A673 (cell line): ENCODE results near the gene DNAH10. TPM values are rescaled to one million over a fixed set of nuclear protein-coding genes. Genes with fewer than 3 reads are reported as not detected.

Source experiments
- BruUV-seq: library from RNA; stranded (reverse); fragments of 400-500 nt; replicated peaks from 2 replicates; lab custom pipeline; 2021; lab: Mats Ljungman, UMichigan
- CTCF ChIA-PET: fragments of 300-600 bp; sonication (Branson Sonifier 250); formaldehyde crosslinking; loops from one replicate; lab custom pipeline; 2022; ENCODE audit warnings: antibody characterized with exemption; lab: Charles Lee
- POLR2A ChIA-PET: fragments of 300-600 bp; sonication (Branson Sonifier 250); formaldehyde crosslinking; loops from one replicate; lab custom pipeline; 2022; ENCODE audit warnings: antibody characterized with exemption; ENCODE audit not compliant: low non-redundant PET; lab: Charles Lee
- DNase-seq: peaks from one replicate; pipeline ENCODE4 v3.0.0-alpha.2; 2015; ENCODE audit warnings: low spot score
- H3K27ac ChIP-seq: fragments of 200-600 bp; sonication (generic); 2 replicates; pipeline ENCODE4 v1.5.1; 2016; ENCODE audit warnings: mixed run types, low read depth, mild to moderate bottlenecking, mixed read lengths, antibody characterized with exemption, low read length; ENCODE audit not compliant: poor library complexity, severe bottlenecking
- H3K27me3 ChIP-seq: fragments of 200-600 bp; sonication (generic); replicated peaks from 2 replicates; pipeline ENCODE4 v1.6.1; 2017; ENCODE audit warnings: mixed run types, low read depth, mild to moderate bottlenecking, mixed read lengths, antibody characterized with exemption, low read length; ENCODE audit not compliant: insufficient read depth, poor library complexity
- H3K36me3 ChIP-seq: fragments of 200-600 bp; sonication (generic); 2 replicates; pipeline ENCODE4 v1.6.1; 2016; ENCODE audit warnings: mixed run types, mild to moderate bottlenecking, mixed read lengths, antibody characterized with exemption, low read length; ENCODE audit not compliant: insufficient read depth, poor library complexity, severe bottlenecking
- H3K4me1 ChIP-seq: fragments of 200-600 bp; sonication (generic); 2 replicates; pipeline ENCODE4 v1.6.1; 2017; ENCODE audit warnings: mixed run types, mild to moderate bottlenecking, mixed read lengths, antibody characterized with exemption, low read length; ENCODE audit not compliant: insufficient read depth, poor library complexity, severe bottlenecking
- H3K4me3 ChIP-seq: fragments of 200-600 bp; sonication (generic); 2 replicates; pipeline ENCODE4 v1.5.1; 2016; ENCODE audit warnings: low read depth, mixed run types, mild to moderate bottlenecking, mixed read lengths, low read length; ENCODE audit not compliant: poor library complexity, severe bottlenecking
- H3K9me3 ChIP-seq: fragments of 200-600 bp; sonication (generic); 2 replicates; pipeline ENCODE4 v1.6.1; 2016; ENCODE audit warnings: mixed run types, low read depth, mild to moderate bottlenecking, mixed read lengths, antibody characterized with exemption, low read length; ENCODE audit not compliant: poor library complexity, severe bottlenecking
- CTCF ChIP-seq: fragments of 300-800, 200-600 bp; sonication (generic); conservative IDR thresholded peaks from 2 replicates; pipeline ENCODE4 v1.5.1; 2017; ENCODE audit warnings: low read depth, mild to moderate bottlenecking, antibody characterized with exemption, low read length, moderate library complexity, mixed read lengths
- EZH2 ChIP-seq: fragments of 200-600 bp; sonication (generic); IDR thresholded peaks from 2 replicates; pipeline ENCODE4 v1.6.1; 2017; ENCODE audit warnings: borderline replicate concordance, low read depth, mild to moderate bottlenecking, mixed read lengths, antibody characterized with exemption, low read length; ENCODE audit not compliant: poor library complexity, severe bottlenecking
- intact Hi-C: fragments of 100-400 bp; cut with micrococcal nuclease; formaldehyde crosslinking; loops from one replicate; pipeline ENCODE4 v1.10.0; 2022; ENCODE audit not compliant: unreplicated experiment
- total RNA-seq: library from RNA; stranded (reverse); gene quantifications from 2 replicates; pipeline ENCODE4 v1.2.3, GENCODE V29; 2021

The DNAH10 gene
- total RNA-seq, 1 experiment from 2014 or later: 1.1 TPM

GRCh38 chr12:123867141-123867540, 105.0 kb downstream of the DNAH10 start:
- Histone ChIP-seq H3K36me3 (no peaks in the 10 kb centered on the region), H3K27ac (no peak overlapping the region), H3K9me3 (no peaks in the 10 kb centered on the region), H3K4me1 (peaks cover 7% of the 10 kb centered on the region), H3K27me3 (no peaks in the 10 kb centered on the region), H3K4me3 (no peak overlapping the region)
- ChIA-PET CTCF (no interaction called here), POLR2A (no interaction called here)
- no peak for DNase-seq
- intact Hi-C loops: no loop called here
- TF ChIP-seq EZH2: no peak
- no peak for TF ChIP-seq CTCF
- no TSS peak for BruUV-seq

- H3K27me3 ChIP-seq: no peaks in the 10 kb centered on the region
- peaks cover 7% of the 10 kb centered on the region for H3K4me1 ChIP-seq
- ChIA-PET CTCF (interaction anchor here (0.5 kb wide), 1 partner anchor 817 kb away, joined by 10 read pairs; no protein-coding TSS in a partner anchor), POLR2A (no interaction called here)
- no peak overlapping the region for H3K4me3 ChIP-seq
- no peaks in the 10 kb centered on the region for H3K36me3 ChIP-seq
- no peaks in the 10 kb centered on the region for H3K9me3 ChIP-seq
- intact Hi-C loops: no loop called here
- H3K27ac ChIP-seq: no peak overlapping the region
- BruUV-seq: no TSS peak
- TF ChIP-seq CTCF (no peak), EZH2 (no peak)
- DNase-seq: no peak
These were observed 106.7 kb downstream of the DNAH10 start for GRCh38 chr12:123868791-123869190.

- no peaks in the 10 kb centered on the region for H3K36me3 ChIP-seq
- no TSS peak for BruUV-seq
- CTCF ChIA-PET: no interaction called here
- peaks cover 7% of the 10 kb centered on the region for H3K4me1 ChIP-seq
- no peak overlapping the region for H3K27ac ChIP-seq
- no peak for DNase-seq
- intact Hi-C loops: no loop called here
- H3K27me3 ChIP-seq: no peaks in the 10 kb centered on the region
- TF ChIP-seq EZH2 (no peak), CTCF (no peak)
- POLR2A ChIA-PET: no interaction called here
- no peak overlapping the region for H3K4me3 ChIP-seq
- H3K9me3 ChIP-seq: no peaks in the 10 kb centered on the region
These were observed 111.7 kb downstream of the DNAH10 start for GRCh38 chr12:123873793-123874192.
